ENCODE measurements around the gene NEK10. TPM values are rescaled to one million over a fixed set of nuclear protein-coding genes. Genes with fewer than 3 reads are reported as not detected.
"Not testable (repeated sequence)": the region's sequence is repeated elsewhere in the genome, so short reads cannot be mapped to it uniquely, and the experiment has no call there.

NEK10 gene
- total and polyA plus RNA-seq, 12 donors, result 0.16 to 4.8 (median 0.65) TPM

DNA sequence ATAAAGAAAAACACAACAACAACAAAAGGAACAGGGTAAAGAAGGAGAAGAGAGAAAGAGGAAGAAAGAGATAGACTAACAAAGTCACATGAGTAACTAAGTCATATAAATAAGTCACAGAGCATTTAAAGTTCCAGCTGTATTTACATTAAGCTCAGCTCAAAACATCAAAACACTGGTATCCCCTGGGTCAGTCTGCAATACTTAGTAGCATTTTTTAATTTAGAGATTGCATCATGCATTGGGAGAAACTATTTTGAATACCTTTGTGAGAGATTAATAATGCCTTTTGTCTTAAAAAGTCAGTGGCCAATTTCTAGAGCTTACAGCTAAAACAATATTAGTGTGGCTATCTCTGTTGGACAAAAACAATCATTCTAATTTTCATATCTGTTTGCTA is 78.4 kb downstream of the NEK10 start:
- TF ChIP-seq, protein P1, sequence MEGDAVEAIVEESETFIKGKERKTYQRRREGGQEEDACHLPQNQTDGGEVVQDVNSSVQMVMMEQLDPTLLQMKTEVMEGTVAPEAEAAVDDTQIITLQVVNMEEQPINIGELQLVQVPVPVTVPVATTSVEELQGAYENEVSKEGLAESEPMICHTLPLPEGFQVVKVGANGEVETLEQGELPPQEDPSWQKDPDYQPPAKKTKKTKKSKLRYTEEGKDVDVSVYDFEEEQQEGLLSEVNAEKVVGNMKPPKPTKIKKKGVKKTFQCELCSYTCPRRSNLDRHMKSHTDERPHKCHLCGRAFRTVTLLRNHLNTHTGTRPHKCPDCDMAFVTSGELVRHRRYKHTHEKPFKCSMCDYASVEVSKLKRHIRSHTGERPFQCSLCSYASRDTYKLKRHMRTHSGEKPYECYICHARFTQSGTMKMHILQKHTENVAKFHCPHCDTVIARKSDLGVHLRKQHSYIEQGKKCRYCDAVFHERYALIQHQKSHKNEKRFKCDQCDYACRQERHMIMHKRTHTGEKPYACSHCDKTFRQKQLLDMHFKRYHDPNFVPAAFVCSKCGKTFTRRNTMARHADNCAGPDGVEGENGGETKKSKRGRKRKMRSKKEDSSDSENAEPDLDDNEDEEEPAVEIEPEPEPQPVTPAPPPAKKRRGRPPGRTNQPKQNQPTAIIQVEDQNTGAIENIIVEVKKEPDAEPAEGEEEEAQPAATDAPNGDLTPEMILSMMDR (IDR thresholded peaks at IDR 0.05), result no peak
- no peak for TF ChIP-seq POLR2A (IDR thresholded peaks at IDR 0.05)
- intact Hi-C loops (cut with DNase I), result no loop called here
- no peaks in the 10 kb centered on the region for H3K36me3 ChIP-seq (replicated peaks in 1 of 2)
- H3K27me3 ChIP-seq, result no peaks in the 10 kb centered on the region
- H3K4me3 ChIP-seq, result no peak overlapping the region
- DNase-seq, result no peak
- H3K27ac ChIP-seq, result no peak overlapping the region
- no peaks in the 10 kb centered on the region for H3K4me1 ChIP-seq (replicated peaks in 1 of 2)
- H3K9me3 ChIP-seq (replicated peaks in 1 of 3), result no peaks in the 10 kb centered on the region

DNA sequence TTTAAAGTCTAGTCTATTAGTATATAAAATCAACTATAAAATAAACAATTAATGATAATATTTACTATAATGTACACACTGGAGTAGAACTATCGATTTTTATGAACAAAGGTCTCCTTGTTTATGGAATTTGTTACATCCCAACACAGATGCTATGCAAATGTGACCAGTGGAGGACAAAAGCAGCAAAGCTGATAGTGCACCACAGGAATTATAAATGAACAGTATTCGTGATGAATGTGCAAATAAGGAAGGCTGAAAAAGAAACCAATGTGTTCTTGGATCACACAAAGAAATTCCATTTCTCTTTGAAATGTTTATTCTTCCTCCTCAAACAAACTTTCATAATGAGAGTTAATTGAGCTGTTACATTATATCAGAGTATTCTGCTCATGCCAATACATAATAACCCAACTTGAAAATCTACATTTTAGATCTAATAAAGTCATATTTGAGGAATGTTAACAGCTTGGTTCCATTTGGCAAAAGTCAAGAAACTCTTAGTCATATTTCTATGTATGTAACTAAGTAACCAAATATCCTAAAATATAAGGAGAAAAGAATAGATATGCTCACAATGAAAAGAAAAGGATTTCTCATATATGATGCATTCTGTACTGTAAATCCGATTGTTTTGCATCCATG is 79.3 kb downstream of the NEK10 start:
- DNase-seq, result no peak
- Histone ChIP-seq H3K4me1 (replicated peaks in 1 of 2) (no peaks in the 10 kb centered on the region), H3K4me3 (no peak overlapping the region), H3K9me3 (replicated peaks in 1 of 3) (no peaks in the 10 kb centered on the region), H3K27me3 (no peaks in the 10 kb centered on the region), H3K27ac (no peak overlapping the region), H3K36me3 (replicated peaks in 1 of 2) (no peaks in the 10 kb centered on the region)
- TF ChIP-seq, protein P1 (IDR thresholded peaks at IDR 0.05), result no peak
- no peak for TF ChIP-seq POLR2A (IDR thresholded peaks at IDR 0.05)
- WGBS, 4 donors, result 60 to 73% (median 69%) methylated on average over 3 of the region's 3 CpGs
- intact Hi-C loops (cut with DNase I), result no loop called here

DNA sequence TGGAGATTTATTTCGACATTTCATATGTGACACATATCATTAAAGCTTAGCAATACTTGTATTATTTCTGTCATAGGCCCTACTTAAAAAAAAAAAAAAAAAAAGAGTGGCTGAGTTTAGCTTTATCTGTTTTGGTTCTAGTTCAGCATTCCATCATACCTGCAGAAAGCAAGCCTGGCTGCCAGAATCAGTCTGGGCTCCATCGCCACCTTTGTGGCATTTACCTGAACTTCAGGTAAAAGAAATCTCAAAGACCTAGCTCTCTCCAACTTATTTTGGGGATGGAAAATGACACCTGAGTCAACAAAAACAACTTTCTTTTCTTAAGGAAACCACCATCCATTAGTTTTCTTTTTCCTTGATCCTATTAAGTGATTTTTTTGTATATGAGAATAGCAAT is 82.1 kb downstream of the NEK10 start:
- no peaks in the 10 kb centered on the region for H3K36me3 ChIP-seq (replicated peaks in 1 of 2)
- H3K4me3 ChIP-seq, result no peak overlapping the region
- 89 to 100% (median 94%) methylated on average over 2 of the region's 2 CpGs for WGBS, 4 donors
- no peak overlapping the region for H3K27ac ChIP-seq
- H3K4me1 ChIP-seq (replicated peaks in 1 of 2), result no peaks in the 10 kb centered on the region
- H3K27me3 ChIP-seq, result no peaks in the 10 kb centered on the region
- TF ChIP-seq POLR2A (IDR thresholded peaks at IDR 0.05), result no peak
- TF ChIP-seq, protein P1 (IDR thresholded peaks at IDR 0.05), result no peak
- intact Hi-C loops (cut with DNase I), result no loop called here
- no peaks in the 10 kb centered on the region for H3K9me3 ChIP-seq (replicated peaks in 1 of 3)
- no peak for DNase-seq

DNA sequence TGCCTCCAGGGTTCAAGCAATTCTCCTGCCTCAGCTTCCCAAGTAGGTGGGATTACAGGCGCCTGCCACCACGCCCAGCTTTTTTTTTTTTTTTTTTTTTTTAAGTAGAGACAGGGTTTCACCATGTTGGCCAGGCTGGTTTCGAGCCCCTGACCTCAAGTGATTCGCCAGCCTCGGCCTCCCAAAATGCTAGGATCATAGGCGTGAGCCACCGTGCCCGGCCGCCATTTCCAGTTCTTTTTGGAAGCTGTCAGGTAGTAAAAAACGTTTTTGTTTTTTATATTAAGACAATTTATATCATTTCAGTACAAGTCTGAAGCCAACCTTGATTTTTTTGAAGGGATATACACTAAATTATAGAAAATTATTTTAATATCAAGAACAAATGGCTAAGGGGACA is 82.7 kb downstream of the NEK10 start:
- H3K27ac ChIP-seq; DNase-seq; H3K27me3 ChIP-seq; H3K36me3 ChIP-seq (replicated peaks in 1 of 2); H3K9me3 ChIP-seq (replicated peaks in 1 of 3); H3K4me3 ChIP-seq; H3K4me1 ChIP-seq (replicated peaks in 1 of 2); intact Hi-C loops (cut with DNase I): not testable (repeated sequence)
- 88 to 92% (median 92%) methylated on average over 8 to 10 of the region's 10 CpGs for WGBS, 4 donors

DNA sequence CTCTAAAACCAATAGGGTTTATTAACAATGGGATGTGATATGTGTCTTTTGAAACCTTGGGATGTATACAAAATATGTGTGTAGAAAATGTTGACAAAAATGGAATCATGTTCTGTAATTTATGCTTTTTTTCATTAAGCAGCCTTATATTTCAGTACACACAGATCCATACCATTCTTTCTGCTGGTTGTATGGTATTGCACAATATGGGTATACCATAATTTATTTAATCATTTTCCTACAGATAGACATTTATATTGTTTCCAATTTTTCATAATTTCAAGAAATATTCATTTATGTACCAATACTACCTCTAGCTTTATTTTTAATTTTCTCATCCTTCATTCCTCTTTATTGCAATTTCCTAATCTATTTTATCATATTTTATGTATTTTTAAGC is 83.5 kb downstream of the NEK10 start:
- Histone ChIP-seq H3K27ac (no peak overlapping the region), H3K9me3 (replicated peaks in 1 of 3) (no peaks in the 10 kb centered on the region), H3K36me3 (replicated peaks in 1 of 2) (no peaks in the 10 kb centered on the region), H3K4me1 (replicated peaks in 1 of 2) (no peaks in the 10 kb centered on the region), H3K4me3 (no peak overlapping the region), H3K27me3 (no peaks in the 10 kb centered on the region)
- intact Hi-C loops (cut with DNase I), result no loop called here
- no peak for TF ChIP-seq POLR2A (IDR thresholded peaks at IDR 0.05)
- TF ChIP-seq, protein P1 (IDR thresholded peaks at IDR 0.05), result no peak
- DNase-seq, result no peak

Data from adrenal gland (tissue), 12 donors.